Measurements from ENCODE around the gene NSRP1. TPM values are rescaled to one million over a fixed set of nuclear protein-coding genes. Genes with fewer than 3 reads are reported as not detected.

NSRP1 gene
- polyA plus RNA-seq, 1 donor from 2014 or later: 40.8 TPM

DNA sequence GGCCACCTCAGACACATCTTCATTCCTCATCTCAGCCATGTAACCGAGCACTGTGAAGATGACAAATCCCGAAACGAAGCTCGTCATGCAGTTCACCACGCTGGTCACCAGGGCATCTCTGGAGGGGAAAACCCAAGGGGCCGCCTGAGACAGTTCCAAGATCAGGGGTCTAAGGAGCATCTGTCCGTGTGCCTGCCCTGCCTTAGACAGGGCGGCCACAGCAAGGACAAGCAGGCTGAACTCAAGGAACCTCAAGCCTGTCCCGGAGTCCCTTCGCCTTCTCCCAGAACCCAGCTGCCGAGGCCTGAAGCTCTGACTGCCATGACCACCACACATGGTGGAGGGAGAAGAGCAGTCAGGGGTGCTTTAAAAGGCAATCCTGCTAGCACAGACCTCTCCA is 96.1 kb downstream of the NSRP1 start:
- peaks cover 0 to 10% (median 4%) of the 10 kb centered on the region in 3 donors for H3K4me1 Mint-ChIP-seq
- peak overlapping the region in 1 of 4 donors; percentile 20 for H3K4me3 Mint-ChIP-seq
- peaks cover 0 to 2% (median 0%) of the 10 kb centered on the region in 3 donors for H3K9me3 Mint-ChIP-seq
- peaks cover 2% of the 10 kb centered on the region for H3K36me3 Mint-ChIP-seq
- peaks cover 7% of the 10 kb centered on the region for H3K27me3 Mint-ChIP-seq
- peak overlapping the region in 1 of 3 donors; percentile 64 for H3K27ac Mint-ChIP-seq

DNA sequence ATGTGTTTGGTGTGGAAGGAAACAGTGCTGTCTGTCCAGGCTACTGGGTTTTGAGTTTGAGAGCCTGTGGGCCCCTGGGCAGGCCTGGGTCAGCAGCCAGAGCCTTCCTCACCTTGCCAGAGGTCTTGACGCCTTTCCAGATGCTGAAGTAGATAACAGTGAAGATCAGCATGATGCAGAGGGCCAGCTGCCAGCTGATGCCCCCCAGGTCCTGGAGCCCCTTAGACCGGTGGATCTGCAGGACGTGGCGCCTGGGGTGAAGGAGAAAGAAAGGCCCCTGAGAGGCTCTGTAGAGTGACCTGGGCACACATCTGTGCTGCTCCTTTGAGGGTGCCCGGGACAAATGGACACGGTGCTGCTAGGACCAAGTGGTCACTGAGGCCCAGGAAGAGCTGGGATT is 100.4 kb downstream of the NSRP1 start:
- H3K36me3 Mint-ChIP-seq: no peaks in the 10 kb centered on the region
- H3K27me3 Mint-ChIP-seq: peaks cover 7% of the 10 kb centered on the region
- no peak overlapping the region for H3K4me3 Mint-ChIP-seq
- H3K4me1 Mint-ChIP-seq: peaks cover 0 to 9% (median 0%) of the 10 kb centered on the region in 3 donors
- peaks cover 0 to 2% (median 0%) of the 10 kb centered on the region in 3 donors for H3K9me3 Mint-ChIP-seq
- H3K27ac Mint-ChIP-seq: no peak overlapping the region

DNA sequence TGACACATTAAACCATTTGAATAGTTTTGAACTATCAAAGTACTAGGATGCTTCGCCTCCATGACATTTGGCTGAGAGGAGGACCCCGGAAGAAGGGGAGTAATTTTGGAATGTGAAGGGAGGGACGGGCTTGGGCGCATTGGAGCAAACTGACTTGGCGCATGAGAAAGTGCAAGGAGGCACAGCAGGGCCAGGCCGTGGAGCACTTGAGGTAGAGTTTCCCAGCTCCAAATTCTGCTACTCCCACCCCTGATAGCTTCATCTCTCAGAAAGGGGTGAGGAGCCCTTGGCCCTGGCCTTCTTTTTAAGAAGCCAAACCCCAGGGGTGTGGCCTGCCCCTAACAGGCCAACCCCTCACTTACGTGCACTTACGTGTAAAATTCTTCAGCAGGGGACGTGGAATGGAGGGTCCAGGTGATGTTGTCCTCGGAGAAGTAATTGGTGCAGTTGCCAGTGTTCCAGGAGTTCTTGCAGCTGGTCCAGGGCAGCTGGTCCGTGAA is 101.2 kb downstream of the NSRP1 start:
- H3K9me3 Mint-ChIP-seq: peaks cover 0 to 2% (median 0%) of the 10 kb centered on the region in 3 donors
- no peak overlapping the region for H3K27ac Mint-ChIP-seq
- H3K4me3 Mint-ChIP-seq: no peak overlapping the region
- H3K4me1 Mint-ChIP-seq: peaks cover 0 to 7% (median 0%) of the 10 kb centered on the region in 3 donors
- H3K27me3 Mint-ChIP-seq: peaks cover 7% of the 10 kb centered on the region
- no peaks in the 10 kb centered on the region for H3K36me3 Mint-ChIP-seq

DNA sequence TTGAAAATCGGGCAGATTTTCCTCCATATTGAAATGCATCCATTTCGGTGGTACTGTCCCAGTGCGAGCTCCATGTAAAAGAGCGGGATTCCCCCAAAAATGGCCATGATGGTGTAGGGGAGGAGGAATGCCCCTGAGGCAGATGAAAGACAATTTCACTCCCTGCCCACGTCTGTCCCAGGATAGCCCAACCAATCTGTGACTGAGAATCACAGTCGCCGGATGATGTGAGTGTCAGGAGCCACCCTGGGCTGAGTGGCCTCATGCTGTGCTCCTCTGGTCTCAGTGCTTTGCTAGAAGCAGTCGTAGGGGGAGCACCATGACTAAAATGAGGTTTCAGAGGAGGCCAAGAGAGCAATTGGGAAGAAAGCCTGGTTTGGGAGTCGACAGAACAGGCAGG is 102.2 kb downstream of the NSRP1 start:
- Mint-ChIP-seq H3K4me3 (no peak overlapping the region), H3K36me3 (no peaks in the 10 kb centered on the region), H3K4me1 (peaks cover 0 to 5% (median 0%) of the 10 kb centered on the region in 3 donors), H3K27me3 (peaks cover 7% of the 10 kb centered on the region), H3K27ac (no peak overlapping the region), H3K9me3 (peaks cover 0 to 2% (median 0%) of the 10 kb centered on the region in 3 donors)

DNA sequence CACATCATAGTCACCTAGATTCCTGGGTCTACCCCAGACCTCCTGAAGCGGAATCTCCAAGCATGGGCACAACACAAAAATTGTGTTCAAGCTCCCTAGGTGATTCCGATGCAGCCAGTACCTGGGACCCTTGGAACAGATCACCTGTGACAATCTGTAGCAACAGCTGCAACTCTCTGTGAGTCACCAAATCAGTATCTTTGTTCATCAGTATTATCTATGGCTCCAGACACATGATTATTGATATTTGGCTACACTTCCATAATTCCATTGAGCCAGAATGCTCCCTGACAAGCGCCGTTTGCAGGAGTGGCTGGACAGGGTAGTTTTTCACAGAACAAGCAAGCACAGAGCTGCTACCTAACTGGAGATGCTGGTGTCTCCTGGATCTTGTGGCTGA is 102.7 kb downstream of the NSRP1 start:
- H3K9me3 Mint-ChIP-seq: peaks cover 0 to 2% (median 0%) of the 10 kb centered on the region in 3 donors
- H3K27me3 Mint-ChIP-seq: peaks cover 7% of the 10 kb centered on the region
- no peak overlapping the region for H3K4me3 Mint-ChIP-seq
- no peaks in the 10 kb centered on the region for H3K36me3 Mint-ChIP-seq
- H3K27ac Mint-ChIP-seq: no peak overlapping the region
- H3K4me1 Mint-ChIP-seq: peaks cover 0 to 5% (median 0%) of the 10 kb centered on the region in 3 donors

DNA sequence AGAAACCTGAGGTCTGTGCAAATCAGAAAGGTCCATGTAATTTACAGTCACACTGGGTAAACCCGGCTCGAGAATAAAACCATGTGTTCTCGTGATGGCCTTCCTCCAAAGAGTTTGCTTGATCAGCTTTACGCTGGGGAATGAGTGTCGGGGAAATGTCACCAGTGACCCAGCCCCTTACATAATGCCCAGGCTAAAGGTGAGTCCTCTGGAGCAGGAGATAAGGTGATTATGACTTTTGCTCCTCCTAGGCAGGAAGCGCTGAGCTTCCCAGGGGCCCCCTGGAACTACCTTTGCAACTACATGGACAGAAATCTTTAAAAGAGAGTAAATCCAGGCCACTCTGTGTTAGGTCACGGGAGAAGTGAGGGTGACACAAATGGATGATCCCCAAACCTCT is 103.2 kb downstream of the NSRP1 start:
- Mint-ChIP-seq H3K27ac (no peak overlapping the region), H3K4me3 (no peak overlapping the region), H3K36me3 (no peaks in the 10 kb centered on the region), H3K9me3 (peaks cover 0 to under 1% (median 0%) of the 10 kb centered on the region in 3 donors), H3K4me1 (peaks cover 0 to 5% (median 0%) of the 10 kb centered on the region in 3 donors), H3K27me3 (peaks cover 7% of the 10 kb centered on the region)

DNA sequence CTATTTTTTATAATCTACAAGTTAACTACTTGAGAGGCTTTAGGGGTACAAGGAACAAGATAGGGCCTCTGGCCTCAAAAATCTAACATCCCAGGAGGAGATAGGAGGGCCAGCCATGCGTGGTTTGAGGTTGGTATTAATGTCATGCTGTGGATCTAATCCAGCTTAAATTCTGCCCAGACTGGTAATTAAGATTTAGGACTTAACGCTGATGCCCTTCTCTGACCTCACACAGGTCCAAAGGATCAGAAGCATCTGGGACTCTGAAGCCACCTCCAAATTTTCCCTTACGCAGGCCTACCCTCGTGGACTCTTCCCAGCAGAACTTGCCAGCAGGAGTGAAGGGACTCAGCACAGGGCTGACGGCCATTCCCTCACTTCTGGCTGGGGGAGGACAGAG is 103.8 kb downstream of the NSRP1 start:
- Mint-ChIP-seq H3K4me1 (peaks cover 0 to 5% (median 0%) of the 10 kb centered on the region in 3 donors), H3K27ac (no peak overlapping the region), H3K4me3 (no peak overlapping the region), H3K9me3 (no peaks in the 10 kb centered on the region), H3K36me3 (no peaks in the 10 kb centered on the region), H3K27me3 (peaks cover 7% of the 10 kb centered on the region)

DNA sequence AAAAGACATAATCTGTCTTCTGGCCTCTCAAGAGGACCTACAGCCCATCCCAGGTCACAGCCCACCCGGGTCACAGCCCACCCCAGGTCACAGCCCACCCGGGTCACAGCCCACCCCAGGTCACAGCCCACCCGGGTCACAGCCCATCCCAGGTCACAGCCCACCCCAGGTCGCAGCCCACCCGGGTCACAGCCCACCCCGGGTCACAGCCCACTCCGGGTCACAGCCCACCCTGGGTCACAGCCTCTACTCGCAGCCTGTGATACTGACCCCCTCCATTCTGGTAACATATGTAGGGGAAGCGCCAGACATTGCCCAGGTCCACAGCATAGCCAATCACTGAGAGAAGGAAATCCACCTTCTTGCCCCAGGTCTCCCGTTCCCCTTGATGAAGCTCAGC is 104.7 kb downstream of the NSRP1 start:
- H3K9me3 Mint-ChIP-seq: no peaks in the 10 kb centered on the region
- H3K27ac Mint-ChIP-seq: no peak overlapping the region
- H3K4me3 Mint-ChIP-seq: no peak overlapping the region
- peaks cover 0 to 5% (median 0%) of the 10 kb centered on the region in 3 donors for H3K4me1 Mint-ChIP-seq
- peaks cover 7% of the 10 kb centered on the region for H3K27me3 Mint-ChIP-seq
- H3K36me3 Mint-ChIP-seq: no peaks in the 10 kb centered on the region

DNA sequence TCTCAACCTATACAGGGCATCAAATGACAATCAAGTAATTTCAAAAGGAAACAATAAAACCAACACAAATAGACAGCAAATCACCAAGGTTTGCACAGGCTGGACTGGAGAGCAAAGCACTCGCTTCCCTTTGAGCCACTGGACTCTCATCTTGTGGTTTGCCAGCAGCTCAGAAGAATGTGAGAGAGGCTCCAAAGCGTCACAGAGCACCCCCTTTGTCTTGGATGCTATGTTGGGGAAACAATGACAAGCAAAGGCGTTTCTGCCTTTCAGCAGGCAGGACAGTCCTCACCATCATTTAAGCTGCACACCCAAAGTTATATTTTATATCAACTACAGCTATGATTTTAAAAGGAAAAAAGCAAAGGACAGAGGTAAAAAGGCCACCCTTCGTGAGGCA is 105.6 kb downstream of the NSRP1 start:
- H3K36me3 Mint-ChIP-seq: no peaks in the 10 kb centered on the region
- peaks cover 7% of the 10 kb centered on the region for H3K27me3 Mint-ChIP-seq
- no peak overlapping the region for H3K4me3 Mint-ChIP-seq
- H3K9me3 Mint-ChIP-seq: no peaks in the 10 kb centered on the region
- no peak overlapping the region for H3K27ac Mint-ChIP-seq
- peaks cover 0 to 5% (median 0%) of the 10 kb centered on the region in 3 donors for H3K4me1 Mint-ChIP-seq

DNA sequence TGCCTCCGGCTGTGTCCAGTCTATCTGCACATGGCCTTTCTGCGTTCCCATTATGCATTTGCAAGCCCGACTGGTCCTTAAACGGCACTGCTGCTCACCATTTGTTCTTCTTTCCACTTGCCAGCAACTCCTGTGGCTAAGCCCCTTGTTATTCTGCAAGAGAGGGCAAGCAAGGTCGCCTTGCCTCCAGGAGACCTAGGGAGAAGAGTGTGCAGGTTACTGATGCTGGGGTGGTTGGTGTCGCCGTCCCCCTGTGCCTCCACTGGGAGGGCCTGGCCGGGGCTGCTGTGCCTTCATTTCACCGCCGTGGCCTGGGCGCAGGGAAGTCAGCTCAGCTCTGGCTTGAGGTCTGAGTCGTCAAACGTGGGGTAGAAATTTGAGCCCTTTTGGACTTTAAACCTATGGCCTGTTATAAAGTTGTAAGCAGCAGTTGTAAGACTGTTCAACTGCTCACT is 106.1 kb downstream of the NSRP1 start:
- H3K4me1 Mint-ChIP-seq: peaks cover 0 to 5% (median 0%) of the 10 kb centered on the region in 3 donors
- no peak overlapping the region for H3K27ac Mint-ChIP-seq
- peaks cover 7% of the 10 kb centered on the region for H3K27me3 Mint-ChIP-seq
- no peaks in the 10 kb centered on the region for H3K9me3 Mint-ChIP-seq
- H3K36me3 Mint-ChIP-seq: no peaks in the 10 kb centered on the region
- H3K4me3 Mint-ChIP-seq: no peak overlapping the region

DNA sequence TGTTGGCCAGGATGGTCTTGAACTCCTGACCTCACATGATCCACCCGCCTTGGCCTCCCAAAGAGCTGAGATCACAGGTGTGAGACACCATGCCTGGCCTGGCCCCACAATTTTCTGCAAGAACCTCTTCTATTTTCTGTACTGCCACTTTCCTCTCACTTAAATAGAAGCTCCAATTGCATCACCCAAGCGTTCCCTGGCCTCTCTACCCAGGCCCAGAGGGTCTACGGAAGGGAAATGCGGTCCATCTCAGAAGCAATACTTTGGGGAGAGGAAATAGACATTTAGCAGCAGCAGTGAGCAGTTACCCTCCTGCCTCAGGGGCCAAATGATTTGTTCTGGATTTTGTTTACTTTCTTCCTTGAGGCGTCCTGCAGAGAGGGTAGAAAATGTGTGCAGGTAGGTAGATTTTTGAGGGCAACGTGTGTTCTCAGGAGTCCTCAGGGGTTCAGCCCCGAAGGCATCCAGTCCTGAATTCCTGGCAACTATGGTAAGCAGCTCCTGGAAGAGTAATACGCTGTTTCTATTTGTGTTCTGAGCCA is 107.9 kb downstream of the NSRP1 start:
- Mint-ChIP-seq H3K27ac (no peak overlapping the region), H3K27me3 (peaks cover 4% of the 10 kb centered on the region), H3K4me1 (no peaks in the 10 kb centered on the region), H3K36me3 (no peaks in the 10 kb centered on the region), H3K9me3 (no peaks in the 10 kb centered on the region), H3K4me3 (no peak overlapping the region)

DNA sequence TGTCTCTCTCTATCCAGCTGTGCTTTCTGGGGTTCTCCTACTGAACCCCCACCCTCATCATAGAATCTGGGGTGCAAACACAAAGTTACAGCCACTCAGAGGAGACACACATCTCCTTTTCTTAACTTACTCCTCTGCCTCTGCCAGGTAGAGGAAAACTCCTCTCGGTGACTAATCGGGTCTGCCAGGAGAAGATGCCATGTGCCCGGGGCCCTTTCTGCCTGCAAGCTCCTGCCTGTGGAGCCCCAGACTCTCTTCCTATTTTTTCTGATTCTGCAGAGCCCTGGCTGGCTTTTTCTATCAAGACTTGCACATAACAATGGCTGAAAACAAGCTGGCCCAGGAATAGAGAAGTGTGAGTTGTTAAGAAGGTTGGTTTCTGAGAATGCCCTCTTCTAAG is 108.5 kb downstream of the NSRP1 start:
- no peak overlapping the region for H3K27ac Mint-ChIP-seq
- H3K4me3 Mint-ChIP-seq: no peak overlapping the region
- no peaks in the 10 kb centered on the region for H3K9me3 Mint-ChIP-seq
- H3K36me3 Mint-ChIP-seq: no peaks in the 10 kb centered on the region
- H3K4me1 Mint-ChIP-seq: peaks cover 0 to 1% (median 1%) of the 10 kb centered on the region in 3 donors
- peaks cover 4% of the 10 kb centered on the region for H3K27me3 Mint-ChIP-seq

DNA sequence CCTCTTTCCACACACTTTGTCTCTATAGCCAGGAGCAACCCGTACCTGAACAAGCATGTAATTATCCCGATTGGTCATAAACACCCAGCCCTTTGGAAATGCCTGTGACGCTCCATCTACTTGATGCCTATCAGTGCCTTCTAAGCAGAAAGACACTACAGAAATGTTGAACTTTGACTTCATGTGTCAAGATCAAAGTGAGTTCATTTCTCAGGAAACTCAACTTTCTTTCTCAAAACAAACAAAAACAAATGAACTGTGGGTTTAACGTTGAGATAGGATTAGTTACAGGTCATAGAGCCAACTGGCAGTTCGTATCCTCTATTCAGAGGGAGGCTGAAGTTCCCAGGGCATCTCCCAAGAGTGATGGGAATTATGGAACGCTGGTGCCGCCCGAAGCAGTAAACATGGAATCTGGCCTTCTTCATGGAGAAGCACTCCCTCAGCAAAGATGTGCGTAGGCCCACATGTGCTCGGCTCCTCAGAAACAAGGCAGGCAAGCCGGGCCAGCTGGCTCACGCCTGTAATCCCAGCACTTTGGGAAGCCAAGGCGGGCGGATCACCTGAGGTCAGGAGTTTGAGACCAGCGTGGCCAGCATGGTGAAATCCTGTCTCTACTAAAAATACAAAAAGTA is 109.4 kb downstream of the NSRP1 start:
- H3K27ac Mint-ChIP-seq: no peak overlapping the region
- H3K4me1 Mint-ChIP-seq: peaks cover 0 to 4% (median 2%) of the 10 kb centered on the region in 3 donors
- H3K9me3 Mint-ChIP-seq: no peaks in the 10 kb centered on the region
- no peaks in the 10 kb centered on the region for H3K36me3 Mint-ChIP-seq
- no peak overlapping the region for H3K4me3 Mint-ChIP-seq
- H3K27me3 Mint-ChIP-seq: peaks cover 4% of the 10 kb centered on the region

DNA sequence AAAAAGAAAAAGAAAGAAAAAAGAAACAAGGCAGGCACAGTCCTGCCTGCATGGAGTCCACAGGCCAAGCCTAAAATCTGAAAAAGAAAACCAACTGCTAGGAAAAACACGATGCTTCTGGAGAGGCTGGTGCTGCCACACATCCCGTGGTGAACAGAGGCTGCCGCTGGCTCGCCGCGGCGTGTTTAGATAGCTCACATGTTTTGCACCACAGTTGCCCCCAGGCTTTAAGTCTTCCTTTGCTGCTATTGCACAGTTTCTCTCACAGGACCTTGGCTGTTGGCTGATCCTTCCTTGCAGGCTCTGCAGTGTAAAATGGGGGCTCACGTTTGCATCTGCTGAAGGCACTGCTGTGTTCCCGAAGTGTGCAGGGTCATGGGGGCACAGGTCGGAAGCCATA is 110.3 kb downstream of the NSRP1 start:
- Mint-ChIP-seq H3K27me3 (peaks cover 4% of the 10 kb centered on the region), H3K36me3 (no peaks in the 10 kb centered on the region), H3K4me1 (peaks cover 0 to 4% (median 2%) of the 10 kb centered on the region in 3 donors), H3K27ac (no peak overlapping the region), H3K4me3 (no peak overlapping the region), H3K9me3 (no peaks in the 10 kb centered on the region)

DNA sequence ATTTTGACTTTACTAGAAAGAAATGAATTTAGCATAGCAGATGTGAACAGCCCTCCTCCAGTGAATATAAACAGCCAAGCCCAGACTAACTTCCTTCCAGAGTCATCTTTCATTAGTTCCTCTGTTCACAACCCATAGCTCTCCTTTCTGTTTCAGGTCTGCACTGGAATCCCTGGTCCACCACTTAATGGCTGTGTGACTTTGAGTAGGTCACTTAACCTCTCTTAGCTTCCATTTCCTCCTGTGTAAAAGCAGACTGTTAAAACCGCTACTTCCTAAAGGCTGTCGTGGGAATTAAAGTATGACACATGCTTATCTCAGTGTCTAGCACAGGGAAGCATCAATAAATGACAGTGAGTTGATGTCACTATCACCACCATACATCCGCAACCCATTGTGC is 111.4 kb downstream of the NSRP1 start:
- Mint-ChIP-seq H3K27ac (peak overlapping the region in 1 of 3 donors; percentile 68), H3K36me3 (no peaks in the 10 kb centered on the region), H3K27me3 (peaks cover 12% of the 10 kb centered on the region), H3K4me3 (no peak overlapping the region), H3K9me3 (no peaks in the 10 kb centered on the region), H3K4me1 (peaks cover 0 to 4% (median 2%) of the 10 kb centered on the region in 3 donors)

DNA sequence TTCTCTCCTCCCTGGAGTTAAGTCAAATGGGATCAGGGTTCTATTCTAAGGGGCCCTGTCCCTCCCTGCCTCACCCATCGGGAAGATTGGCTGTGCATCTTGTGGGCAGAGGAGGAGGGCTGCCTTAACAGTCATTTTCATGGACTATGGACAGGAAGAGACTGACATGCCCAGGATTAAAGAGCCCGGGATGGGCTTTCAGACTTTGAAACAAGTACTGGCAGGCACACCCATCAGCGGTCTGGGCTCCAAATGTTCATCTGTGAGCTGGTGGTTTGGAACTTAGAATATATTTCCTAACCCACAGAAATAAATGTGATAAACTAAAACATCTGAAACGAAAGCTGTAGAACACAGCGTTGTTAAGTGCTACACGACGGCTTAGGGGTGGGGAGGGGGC is 112.4 kb downstream of the NSRP1 start:
- Mint-ChIP-seq H3K9me3 (no peaks in the 10 kb centered on the region), H3K36me3 (no peaks in the 10 kb centered on the region), H3K4me1 (peaks cover 2 to 5% (median 4%) of the 10 kb centered on the region in 3 donors), H3K27me3 (peaks cover 19% of the 10 kb centered on the region), H3K27ac (peak overlapping the region in 1 of 3 donors; percentile 68), H3K4me3 (no peak overlapping the region)

All from IgD-negative memory B cell (primary cell).